Skin epidermis (tissue), 12 donors: ENCODE measurements around the gene DMRTC2.
"Not testable (repeated sequence)": the region's sequence is repeated elsewhere in the genome, so short reads cannot be mapped to it uniquely, and the experiment has no call there.

Experiments
- H3K27ac ChIP-seq, 21 experiments: fragments of 200-600 bp; sonication (generic) in 11 of 21; one replicate each; pipeline ENCODE4 v1.5.0; 2020; ENCODE audit warnings: mild to moderate bottlenecking in 3 of 21, inconsistent platforms in 2 of 21, moderate library complexity in 2 of 21
- H3K4me3 ChIP-seq, 7 experiments: fragments of 200-600 bp; sonication (generic) in 2 of 7; one replicate each; pipeline ENCODE4 v1.5.0; 2020; ENCODE audit warnings: inconsistent platforms in 2 of 7, mild to moderate bottlenecking in 2 of 7, moderate library complexity in 1 of 7

The DMRTC2 gene

DNA sequence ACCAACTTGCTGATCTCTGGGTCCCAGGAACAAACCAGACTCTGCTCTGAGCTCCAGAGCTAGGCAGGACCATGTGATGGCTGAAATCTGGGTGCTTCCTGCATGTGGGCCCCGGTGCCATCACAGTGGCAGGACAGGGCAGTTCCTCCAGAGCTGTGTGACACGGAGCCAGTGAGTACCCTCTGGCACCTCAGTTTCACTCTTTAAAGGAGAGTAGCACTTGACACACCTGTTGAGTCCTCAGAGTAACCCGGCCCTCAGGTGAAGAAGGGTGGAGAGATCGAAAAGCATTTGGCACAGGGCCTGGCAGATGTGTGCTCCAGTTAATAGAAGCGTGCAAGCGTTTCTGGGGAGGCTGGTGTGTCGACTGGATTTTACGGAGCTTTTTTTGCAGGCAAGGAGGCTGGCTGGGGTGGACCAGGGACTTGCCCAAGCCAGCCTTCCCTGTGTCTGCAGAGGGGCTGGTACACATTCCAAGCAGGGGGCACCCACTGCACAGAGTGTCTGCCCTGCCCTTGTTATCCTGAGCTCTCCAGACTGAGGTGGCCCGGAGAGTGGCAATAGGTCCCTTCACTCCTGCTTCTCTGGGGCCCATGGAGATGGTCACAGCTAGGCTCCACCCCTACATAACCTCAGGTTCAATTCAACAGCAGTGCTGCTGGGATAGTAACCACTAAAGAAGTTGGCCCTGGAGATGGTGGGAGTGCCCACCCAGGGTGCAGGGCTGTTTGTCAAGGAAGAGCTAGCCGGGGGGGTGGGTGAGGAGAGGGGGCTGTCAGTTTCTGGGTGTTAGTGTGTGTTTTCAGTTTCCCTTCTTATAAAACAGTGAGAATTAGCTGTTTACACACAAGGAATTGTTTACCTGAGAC lies 23.5 kb downstream of the DMRTC2 start:
- Histone ChIP-seq H3K27ac (peak overlapping the region in 2 of 21 experiments; percentile 8 to 46), H3K4me3 (no peak overlapping the region)

- H3K27ac ChIP-seq, result peak overlapping the region in 1 of 21 experiments; percentile 42
- H3K4me3 ChIP-seq, result no peak overlapping the region
These were observed 24.1 kb downstream of the DMRTC2 start for GRCh38 chr19:41868989-41869300.

- H3K27ac ChIP-seq, result peak overlapping the region in 6 of 21 experiments; percentile 10 to 88 (median 44)
These were observed 24.6 kb downstream of the DMRTC2 start for GRCh38 chr19:41869374-41869955.

GRCh38 chr19:41870401-41870873 lies 25.6 kb downstream of the DMRTC2 start:
- Histone ChIP-seq H3K4me3 (no peak overlapping the region), H3K27ac (peak overlapping the region in 9 of 21 experiments; percentile 13 to 88 (median 76))

More at GRCh38 chr19:41869374-41869955, 24.6 kb downstream of the DMRTC2 start:
- H3K4me3 ChIP-seq, result no peak overlapping the region

GRCh38 chr19:41871573-41872383 lies 26.9 kb downstream of the DMRTC2 start:
- H3K27ac ChIP-seq, result peak overlapping the region in 13 of 21 experiments; percentile 34 to 88 (median 68)
- no peak overlapping the region for H3K4me3 ChIP-seq

GRCh38 chr19:41872384-41872774 lies 27.5 kb downstream of the DMRTC2 start:
- H3K4me3 ChIP-seq, result no peak overlapping the region
- peak overlapping the region in 12 of 21 experiments; percentile 36 to 88 (median 70) for H3K27ac ChIP-seq

- Histone ChIP-seq H3K27ac (peak overlapping the region in 9 of 21 experiments; percentile 26 to 88 (median 72)), H3K4me3 (no peak overlapping the region)
These were observed 28.2 kb downstream of the DMRTC2 start for GRCh38 chr19:41872775-41873647.

DNA sequence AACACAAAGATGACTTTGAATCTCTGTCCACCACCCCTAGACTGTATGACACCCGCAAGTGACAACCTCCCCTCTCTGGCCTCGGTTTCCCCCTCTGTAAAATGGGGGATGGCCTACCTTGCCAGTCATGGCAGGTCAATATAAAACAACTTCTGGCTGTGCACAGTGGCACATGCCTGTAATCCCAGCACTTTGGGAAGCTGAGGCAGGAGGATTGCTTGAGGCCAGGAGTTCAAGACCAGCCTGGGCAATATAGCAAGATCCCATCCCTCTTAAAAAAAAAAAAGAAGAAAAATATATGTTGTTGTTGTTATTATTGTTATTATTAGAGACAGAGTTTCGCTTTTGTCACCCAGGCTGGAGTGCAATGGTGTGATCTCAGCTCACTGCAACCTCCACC lies 31.1 kb downstream of the DMRTC2 start:
- peak overlapping the region in 11 of 21 experiments; percentile 2 to 88 (median 76) for H3K27ac ChIP-seq
- H3K4me3 ChIP-seq, result not testable (repeated sequence)

GRCh38 chr19:41876847-41877832 lies 32.3 kb downstream of the DMRTC2 start, which contains the start of gene CD79A:
Gene CD79A, plus strand, starts transcription at chr19:41877279. Its CDS starts 26 bp downstream, at chr19:41877305.
- H3K27ac ChIP-seq, result peak within 1 kb of the TSS in 14 of 21 experiments; percentile 13 to 88 (median 72)

DNA sequence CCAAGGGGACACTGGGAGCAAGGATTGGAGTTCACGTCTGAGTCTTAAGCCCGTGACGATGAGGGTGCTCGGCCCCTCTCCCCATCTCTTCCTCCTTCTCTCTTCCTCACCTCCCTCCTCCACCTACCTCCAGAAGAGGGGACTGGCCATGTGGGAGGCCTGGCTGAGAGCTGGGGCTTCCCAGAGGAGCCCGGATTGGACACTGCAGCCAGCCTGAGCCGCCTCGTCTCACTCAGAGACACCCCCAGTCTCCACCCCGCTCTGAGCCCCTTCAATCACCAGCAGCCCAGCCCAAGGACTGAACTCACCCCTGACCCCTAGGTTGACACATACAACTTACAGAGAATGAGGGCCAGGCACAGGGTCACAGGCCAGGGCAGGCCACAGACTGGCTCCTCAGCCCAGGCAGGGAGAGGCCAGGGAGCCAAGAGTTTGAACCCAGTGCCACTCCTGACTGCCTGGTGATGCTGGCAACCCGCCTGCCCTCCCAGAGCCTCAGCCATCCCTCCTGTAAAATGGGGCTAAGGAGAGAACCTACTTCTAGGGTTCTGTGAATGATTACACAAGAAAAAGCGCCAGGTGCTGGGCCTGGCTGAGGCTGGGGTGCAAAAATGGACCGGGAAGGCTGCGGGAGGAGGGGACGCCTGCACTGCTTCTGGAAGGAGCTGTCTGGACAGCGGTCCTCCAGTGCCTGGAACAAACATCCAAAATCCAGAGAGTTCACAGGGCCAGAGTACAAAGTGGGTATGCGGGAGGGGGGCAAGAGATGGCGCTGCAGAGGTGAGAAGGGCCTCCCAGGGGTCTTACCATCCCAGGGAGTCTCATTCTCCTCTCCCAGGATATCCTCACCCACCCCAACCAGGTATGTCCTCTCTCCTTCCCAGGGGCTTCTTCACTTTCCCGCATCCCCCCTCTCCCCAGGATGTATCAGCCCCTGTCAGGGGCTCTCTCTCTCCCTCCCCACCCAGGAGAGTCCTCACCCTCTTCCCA lies 33.4 kb downstream of the DMRTC2 start:
- Histone ChIP-seq H3K27ac (peak overlapping the region in 14 of 21 experiments; percentile 5 to 88 (median 72)), H3K4me3 (no peak overlapping the region)

More at GRCh38 chr19:41876847-41877832, 32.3 kb downstream of the DMRTC2 start, which contains the start of gene CD79A:
- no peak within 1 kb of the TSS for H3K4me3 ChIP-seq

GRCh38 chr19:41879080-41879479 lies 34.2 kb downstream of the DMRTC2 start:
- peak overlapping the region in 1 of 21 experiments; percentile 9 for H3K27ac ChIP-seq
- no peak overlapping the region for H3K4me3 ChIP-seq

- Histone ChIP-seq H3K4me3 (no peak overlapping the region), H3K27ac (peak overlapping the region in 2 of 21 experiments; percentile 21 to 46)
These were observed 35.0 kb downstream of the DMRTC2 start for GRCh38 chr19:41879670-41880328.

- peak overlapping the region in 2 of 21 experiments; percentile 21 to 38 for H3K27ac ChIP-seq
- H3K4me3 ChIP-seq, result no peak overlapping the region
These were observed 35.5 kb downstream of the DMRTC2 start for GRCh38 chr19:41880329-41880708.

GRCh38 chr19:41882568-41883462 lies 38.0 kb downstream of the DMRTC2 start, which contains the start of gene ARHGEF1:
Gene ARHGEF1, plus strand, starts transcription at chr19:41883184. Its CDS starts 4,899 bp downstream, at chr19:41888083.
- peak within 1 kb of the TSS; percentile 67 to 100 (median 81) for H3K4me3 ChIP-seq
- peak within 1 kb of the TSS; percentile 87 to 100 (median 95) for H3K27ac ChIP-seq

GRCh38 chr19:41883463-41883820 lies 38.6 kb downstream of the DMRTC2 start:
- Histone ChIP-seq H3K4me3 (peak overlapping the region; percentile 67 to 100 (median 81)), H3K27ac (peak overlapping the region; percentile 87 to 100 (median 95))
